SKM-1 treated with dmso at 0.1 percent for 144 hours (cell line): Measurements from ENCODE around the gene TMEM8B.

Source experiments
- DNase-seq: peaks from one replicate; lab custom pipeline; 2025; ENCODE audit not compliant: unreplicated experiment; lab: John Stamatoyannopoulos, UW

The TMEM8B gene, protein sequence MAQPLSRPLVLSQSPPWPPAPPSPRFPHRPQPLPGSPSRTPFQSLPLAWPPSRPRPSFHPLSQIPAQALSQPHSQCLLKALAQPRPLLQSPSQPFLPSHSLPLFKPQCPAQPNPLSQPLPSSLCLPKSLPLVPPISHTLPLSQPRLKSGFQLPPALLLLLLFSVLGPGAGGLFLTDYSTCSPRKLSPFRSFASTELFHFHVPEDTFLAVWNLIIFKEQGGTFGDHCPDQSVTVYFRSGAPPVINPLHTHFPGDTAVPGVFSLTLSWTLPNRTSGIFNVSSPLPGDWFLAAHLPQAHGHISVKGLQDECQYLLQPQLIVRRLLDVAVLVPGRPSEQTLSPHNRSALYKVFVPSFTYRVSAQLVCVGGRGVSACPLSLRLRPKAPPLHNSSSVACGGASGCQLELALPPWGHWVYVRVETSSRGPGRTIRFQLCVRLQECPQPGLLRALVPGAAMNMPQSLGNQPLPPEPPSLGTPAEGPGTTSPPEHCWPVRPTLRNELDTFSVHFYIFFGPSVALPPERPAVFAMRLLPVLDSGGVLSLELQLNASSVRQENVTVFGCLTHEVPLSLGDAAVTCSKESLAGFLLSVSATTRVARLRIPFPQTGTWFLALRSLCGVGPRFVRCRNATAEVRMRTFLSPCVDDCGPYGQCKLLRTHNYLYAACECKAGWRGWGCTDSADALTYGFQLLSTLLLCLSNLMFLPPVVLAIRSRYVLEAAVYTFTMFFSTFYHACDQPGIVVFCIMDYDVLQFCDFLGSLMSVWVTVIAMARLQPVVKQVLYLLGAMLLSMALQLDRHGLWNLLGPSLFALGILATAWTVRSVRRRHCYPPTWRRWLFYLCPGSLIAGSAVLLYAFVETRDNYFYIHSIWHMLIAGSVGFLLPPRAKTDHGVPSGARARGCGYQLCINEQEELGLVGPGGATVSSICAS

DNA sequence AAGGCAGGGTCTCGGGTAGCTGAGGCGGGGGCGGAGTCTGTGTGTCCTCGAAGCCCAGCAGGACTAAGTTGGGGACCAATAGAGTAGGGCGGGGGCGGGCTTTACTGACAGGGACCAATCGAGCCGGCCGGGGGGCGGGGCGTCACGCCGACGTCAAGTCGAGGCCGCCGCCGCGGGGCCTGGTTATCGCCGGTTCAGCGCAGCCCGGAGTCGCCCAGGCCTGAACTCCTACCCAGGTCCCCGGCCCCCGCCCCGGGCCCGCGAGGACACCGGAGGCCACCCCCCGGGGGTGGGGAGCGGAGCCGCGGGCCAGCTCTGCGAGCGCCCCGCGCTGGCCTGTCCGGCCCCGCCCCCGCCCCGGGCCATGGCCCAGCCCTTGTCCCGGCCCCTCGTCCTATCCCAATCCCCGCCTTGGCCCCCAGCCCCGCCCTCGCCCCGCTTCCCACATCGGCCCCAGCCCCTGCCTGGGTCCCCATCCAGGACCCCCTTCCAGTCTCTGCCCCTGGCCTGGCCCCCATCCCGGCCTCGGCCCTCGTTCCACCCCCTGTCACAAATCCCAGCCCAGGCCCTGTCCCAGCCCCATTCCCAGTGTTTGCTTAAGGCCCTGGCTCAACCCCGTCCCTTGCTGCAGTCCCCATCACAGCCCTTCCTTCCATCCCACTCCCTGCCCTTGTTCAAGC is at the start of gene TMEM8B:
Gene TMEM8B (plus strand): TSS at position 145 of the 680 bp plus-strand sequence. CDS start 220 bp downstream, at position 365.
- peak; percentile 71 for DNase-seq

DNA sequence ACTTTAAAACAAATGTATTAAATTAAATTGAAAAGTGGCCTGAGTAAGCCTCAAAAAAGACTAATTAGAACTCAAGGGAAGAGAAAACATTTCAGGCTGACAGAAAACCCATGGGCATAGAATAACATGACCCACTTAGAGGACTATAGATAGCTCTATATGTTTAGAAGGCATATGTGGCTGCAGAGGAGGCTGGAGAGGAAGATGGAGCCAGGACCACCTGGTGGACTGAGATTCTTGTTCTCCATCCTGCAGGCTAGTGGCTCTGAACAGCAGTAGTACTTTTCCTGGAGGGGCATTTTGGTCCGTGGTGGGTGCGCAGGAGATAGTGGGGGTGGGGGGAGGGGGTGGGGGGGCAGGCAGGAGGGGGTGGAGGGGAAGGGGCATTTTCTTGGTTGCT is 48.0 kb upstream of the TMEM8B start:
- no peak for DNase-seq

DNA sequence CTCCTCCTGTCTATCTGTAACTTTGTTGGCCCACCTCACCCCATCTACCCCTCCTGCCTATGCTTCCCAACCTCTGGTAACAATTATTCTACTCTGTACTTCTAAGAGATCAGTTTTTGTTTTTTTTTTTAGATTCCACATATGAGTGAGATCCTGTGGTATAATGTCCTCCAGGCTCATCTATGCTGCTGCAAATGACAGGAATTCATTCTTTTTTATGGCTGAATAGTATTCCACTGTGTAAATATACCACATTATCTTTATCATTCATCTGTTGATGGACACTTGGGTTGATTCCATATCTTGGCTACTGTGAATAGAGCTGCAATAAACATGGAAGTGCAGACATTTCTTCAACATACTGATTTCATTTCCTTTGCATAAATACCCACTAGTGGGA is 45.6 kb upstream of the TMEM8B start:
- DNase-seq, result no peak

DNA sequence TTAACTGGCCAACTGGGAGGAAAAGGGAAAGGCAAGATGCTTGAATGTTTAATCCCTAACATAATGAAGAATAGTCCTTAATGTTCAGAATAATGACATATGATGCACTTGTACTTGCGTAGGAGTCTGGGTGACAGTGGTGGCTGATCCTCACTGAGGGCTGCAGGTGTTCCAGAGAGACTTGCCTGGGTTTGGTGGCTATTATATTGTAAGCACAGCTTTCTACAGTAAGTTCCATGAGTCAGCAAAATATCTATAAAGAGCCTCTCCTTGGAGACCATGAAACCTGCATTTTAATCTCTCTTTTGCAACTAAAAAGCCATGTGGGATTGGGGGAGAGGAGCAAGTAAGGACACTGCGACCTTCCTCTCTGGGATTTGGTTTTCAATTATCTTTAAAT is 39.5 kb upstream of the TMEM8B start:
- no peak for DNase-seq

DNA sequence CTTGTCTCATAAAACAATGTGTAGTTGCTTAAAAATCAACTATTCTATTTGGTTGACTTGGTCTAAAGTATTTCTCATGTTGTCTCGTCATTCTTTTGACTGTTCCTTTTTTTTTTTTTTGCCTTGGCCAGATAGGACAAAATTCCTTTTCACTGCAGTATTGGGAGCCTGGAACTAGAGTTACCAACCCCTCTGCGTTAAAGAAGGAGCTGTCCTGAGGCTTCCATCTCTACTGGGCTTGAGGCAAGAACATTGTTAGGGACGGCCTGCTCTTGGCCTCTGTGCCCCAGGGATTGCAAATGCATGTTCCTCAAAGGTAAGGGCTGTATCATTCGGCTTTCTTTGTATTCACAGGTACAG is 39.0 kb upstream of the TMEM8B start:
- no peak for DNase-seq

DNA sequence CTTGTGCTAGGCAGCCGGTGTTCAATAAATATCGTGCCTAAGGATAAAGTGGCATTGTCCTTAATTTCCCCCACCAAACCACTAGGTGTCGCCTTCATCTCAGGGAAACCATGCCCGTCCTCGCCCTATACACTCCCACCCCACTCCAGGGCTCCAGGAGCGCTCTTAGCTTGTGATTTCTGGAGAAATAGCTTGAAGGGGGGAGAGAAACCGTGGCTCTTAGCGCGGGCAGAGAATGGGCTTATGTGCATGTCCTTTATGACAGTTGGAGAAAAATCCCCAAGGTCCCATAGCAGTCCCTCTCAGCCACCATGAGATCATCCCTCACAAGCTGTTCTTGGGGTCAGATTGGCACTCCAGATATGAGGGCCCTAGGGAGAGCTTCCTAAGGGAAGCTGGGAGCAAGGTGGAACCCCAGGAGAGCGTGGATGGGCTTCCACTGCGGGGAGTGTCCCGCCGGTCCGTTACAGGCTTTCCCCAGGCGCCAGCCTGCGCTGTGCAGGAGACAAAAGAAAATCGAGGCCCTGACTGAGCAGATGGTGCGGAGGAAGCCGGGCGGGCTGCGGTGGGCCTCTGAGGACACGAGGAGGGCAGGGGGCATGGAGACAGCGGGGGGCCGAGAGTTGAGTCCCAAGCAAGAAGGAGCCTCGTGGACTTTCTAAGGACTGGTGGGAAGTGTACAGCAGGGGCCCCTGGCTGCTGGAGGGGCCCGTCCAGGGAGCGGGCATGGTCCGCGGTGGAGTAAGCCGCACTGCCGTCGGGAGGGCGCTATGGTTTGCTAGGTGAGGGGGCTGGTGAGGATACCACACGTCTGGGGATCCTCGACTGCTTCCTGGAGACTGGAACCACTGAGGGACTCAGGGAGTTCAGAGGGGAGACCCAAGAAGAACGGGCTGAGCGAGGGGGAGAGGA is 38.4 kb upstream of the TMEM8B start:
- DNase-seq, result peak; percentile 45

DNA sequence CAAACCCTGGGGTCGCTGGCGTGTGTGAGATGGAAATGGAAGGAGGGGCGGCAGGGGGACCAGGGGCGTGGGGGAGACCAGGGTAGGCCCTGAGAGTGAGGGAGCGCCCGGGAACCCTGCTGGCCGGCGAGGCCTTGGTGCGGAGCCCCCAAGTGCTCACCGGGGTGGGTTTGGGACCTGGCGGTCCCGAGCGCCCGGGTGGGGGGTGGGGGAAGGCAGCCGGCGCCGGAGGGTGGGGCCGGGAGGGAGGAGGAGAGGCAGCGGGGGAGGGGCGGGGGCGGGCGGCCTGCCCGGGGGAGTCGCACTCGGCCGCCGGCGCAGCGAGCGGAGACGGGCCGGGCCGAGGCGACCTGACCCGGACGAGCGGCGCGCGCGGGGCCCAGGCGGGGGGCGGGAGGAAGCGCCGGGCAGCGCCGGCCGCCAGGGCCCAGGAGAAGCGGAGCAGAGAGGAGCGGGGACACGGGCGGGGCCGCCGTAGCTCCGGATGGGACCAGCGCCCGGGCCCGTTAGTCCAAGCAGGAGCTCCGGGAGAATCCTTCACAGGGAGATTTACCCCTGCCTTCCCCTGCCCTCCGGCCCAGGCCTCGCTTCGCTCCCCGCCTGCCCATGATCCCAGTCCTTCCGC is 37.6 kb upstream of the TMEM8B start, which contains the start of gene NPR2:
Gene NPR2 (plus strand): TSS at position 295 of the 625 bp plus-strand sequence. CDS start 818 bp downstream, outside the sequence.
- no peak for DNase-seq

DNA sequence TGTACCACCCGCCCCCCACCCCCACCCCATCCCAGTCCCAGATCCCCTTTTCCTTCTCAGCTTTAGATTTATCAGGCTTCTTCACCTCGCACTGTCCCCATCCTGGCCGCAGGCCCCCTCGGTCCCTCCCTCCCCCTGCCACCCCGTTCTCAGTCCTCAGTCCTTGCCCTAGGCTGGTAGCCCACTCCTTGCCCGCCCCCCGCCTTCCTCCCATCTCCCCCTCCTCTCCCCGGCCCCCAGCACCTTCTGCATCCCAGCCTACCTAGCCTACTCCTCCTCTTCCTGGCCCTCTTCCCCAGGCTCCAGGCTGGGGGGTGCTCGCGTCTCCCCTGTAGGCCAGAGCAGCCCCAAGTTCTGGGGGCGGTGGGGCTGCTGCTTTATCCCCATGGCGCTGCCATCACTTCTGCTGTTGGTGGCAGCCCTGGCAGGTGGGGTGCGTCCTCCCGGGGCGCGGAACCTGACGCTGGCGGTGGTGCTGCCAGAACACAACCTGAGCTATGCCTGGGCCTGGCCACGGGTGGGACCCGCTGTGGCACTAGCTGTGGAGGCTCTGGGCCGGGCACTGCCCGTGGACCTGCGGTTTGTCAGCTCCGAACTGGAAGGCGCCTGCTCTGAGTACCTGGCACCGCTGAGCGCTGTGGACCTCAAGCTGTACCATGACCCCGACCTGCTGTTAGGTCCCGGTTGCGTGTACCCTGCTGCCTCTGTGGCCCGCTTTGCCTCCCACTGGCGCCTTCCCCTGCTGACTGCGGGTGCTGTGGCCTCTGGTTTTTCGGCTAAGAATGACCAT is 36.8 kb upstream of the TMEM8B start:
- no peak for DNase-seq

DNA sequence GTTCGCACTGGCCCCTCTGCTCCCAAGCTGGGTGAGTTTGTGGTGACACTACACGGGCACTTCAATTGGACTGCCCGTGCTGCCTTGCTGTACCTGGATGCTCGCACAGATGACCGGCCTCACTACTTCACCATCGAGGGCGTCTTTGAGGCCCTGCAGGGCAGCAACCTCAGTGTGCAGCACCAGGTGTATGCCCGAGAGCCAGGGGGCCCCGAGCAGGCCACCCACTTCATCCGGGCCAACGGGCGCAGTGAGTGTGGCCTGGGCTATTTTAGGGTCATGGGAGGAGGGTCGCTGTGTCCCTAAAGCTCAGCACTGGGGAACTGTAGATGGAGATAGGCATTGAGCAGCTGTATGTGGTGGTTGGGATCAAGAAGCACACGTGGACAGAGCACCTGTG is 36.2 kb upstream of the TMEM8B start:
- no peak for DNase-seq

DNA sequence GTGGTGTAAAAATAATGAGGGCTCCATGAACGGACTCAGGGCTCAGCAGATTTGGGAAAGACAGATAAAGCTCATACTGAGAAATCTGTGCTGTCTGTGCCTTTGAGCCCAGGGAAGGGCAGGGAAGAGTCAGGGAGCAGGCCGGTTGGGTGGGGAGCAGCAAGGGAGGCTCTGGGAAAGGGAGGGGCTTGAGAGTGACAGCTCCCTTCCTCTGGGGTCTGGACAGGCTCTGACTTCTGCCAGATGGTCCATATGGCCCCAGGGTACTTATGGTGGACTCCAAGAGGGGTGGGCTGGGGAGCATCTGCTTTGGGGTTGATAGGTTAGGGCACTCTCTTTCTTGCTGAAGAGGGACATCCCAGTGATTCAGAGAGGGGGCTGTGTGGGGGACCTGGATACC is 35.6 kb upstream of the TMEM8B start:
- DNase-seq, result no peak

DNA sequence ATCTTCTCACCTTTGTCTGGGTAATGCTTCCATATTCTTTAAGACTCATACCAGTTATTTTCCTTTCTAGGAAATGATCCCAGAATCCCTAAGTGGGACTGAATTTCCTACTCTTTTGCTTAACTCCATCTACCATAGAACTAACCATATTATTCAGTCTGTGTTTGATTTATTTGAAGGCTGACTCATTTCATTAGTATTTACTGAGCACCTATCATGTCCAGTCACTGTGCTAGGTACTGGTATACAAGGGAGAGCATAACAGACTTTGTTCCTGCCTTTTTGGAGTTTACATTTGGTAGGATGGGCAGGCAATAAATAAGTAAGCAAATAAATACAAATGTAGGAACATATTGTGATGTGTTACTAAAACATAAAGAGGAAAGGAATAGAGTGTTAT is 33.3 kb upstream of the TMEM8B start:
- DNase-seq, result no peak

DNA sequence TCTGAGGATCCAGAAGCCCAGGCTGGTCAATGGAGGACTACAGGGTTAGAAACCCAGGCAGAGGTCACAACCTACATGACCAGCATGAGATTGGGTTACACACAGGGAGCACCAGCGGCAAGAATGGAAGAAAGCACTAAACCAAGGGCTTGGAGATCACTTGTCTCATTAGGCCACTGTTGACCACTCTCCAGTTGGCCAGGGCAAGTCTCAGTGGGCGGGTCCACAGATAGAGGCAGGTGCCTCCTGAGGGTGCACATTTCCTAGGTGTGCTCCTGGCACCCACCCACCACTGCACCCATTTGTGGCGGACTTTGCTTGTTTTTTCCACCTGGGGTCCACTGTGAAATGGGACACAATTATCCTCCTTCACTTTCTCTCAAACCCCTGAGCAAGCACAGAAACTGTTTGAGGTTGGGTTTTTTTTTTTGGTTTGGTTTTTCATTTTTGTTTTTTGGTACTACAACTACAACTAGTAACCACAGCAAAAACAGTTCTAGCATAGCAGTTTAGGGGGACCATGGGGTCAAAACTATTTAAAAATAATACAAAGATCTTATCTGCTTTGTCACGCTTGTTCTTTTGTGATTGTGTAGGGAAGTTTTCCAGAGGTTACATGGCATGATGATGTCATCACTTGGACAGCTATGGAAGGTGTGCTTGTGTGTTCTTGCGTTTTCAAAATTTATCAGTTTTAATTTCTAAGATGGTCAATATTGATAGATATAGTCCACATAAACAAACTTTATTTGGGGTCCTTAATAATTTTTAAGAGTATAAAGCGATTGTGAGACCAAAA is 31.5 kb upstream of the TMEM8B start:
- no peak for DNase-seq

DNA sequence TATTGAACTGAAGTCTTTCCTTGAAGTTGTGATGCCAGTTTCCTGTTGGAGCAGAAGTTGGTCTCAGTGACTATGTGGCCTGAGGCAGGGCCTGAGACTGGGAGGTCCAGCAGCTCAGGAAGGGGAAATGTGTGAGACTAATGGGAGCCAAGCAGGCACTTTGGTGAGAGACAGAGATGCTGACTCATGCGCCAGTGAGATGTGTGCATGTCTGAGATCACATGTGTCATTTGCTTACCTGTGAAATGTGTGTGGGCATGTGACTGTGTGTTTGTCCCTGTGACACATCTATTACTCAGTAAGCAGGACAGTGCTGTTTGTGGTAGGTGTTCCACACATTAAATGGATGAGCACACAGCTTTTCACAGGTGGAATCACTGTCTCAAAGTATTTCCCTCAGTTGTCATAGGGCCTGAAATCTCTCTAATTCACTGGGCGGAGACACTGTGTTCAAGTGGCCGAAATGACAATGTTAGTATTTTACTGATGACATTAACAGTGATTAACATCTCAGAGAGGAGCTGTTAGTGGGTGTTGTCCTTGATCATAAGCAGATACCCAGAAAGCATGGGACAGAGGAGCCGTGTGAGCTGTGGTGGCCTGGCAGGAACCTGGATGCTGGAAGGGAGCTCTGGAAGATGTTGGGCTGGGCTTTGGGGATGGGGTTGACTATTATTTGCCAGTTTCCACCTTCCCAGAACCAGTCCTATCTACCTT is 30.2 kb upstream of the TMEM8B start:
- no peak for DNase-seq

DNA sequence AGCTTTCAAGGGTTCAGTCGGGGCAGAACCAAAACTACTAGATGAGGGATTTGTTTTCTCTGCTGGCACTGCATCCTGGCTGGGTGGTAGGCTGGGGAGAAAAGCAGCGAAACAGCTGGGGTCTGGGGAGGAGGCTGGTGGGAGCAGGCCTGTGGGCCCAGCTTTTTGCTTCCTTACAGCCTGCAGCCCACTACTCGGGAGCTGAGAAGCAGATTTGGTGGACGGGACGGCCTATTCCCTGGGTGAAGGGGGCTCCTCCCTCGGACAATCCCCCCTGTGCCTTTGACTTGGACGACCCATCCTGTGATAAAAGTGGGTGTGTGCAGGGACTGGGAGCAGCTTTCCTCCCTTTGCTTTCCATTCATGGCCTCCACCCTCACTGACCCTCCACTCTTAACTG is 28.5 kb upstream of the TMEM8B start:
- no peak for DNase-seq

DNA sequence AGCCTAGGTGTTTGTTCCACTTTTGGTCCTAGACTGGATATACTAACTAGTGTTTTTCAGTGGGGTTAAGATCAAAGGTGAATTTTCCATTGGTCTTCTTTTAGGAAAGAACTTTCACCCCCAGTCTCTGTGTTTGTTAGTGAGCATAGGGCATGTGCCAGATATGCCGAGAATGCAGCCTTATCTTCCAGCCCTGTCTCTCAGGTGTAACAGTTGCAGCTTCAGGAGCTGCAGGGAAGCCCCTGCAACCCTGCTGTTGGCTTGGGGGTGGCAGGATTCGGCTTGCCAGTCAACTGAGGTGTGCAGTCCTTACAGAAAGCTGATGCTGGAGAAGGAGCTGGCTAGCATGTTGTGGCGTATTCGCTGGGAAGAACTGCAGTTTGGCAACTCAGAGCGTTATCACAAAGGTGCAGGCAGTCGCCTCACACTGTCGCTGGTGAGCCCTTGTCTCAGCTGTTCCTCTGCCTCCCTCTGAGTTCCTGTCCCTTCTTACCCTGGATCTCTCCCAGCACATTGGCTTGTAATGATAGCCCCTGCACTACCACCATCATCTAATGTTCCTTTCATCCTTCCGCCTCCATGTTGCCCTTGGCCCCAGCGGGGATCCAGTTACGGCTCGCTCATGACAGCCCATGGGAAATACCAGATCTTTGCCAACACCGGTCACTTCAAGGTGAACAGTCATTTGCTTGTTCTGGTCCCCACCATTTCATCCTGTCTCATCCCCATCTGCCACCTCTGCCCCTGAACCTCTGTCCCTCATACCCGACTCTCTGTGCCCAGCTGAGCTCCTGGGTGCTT is 27.5 kb upstream of the TMEM8B start:
- DNase-seq, result no peak

DNA sequence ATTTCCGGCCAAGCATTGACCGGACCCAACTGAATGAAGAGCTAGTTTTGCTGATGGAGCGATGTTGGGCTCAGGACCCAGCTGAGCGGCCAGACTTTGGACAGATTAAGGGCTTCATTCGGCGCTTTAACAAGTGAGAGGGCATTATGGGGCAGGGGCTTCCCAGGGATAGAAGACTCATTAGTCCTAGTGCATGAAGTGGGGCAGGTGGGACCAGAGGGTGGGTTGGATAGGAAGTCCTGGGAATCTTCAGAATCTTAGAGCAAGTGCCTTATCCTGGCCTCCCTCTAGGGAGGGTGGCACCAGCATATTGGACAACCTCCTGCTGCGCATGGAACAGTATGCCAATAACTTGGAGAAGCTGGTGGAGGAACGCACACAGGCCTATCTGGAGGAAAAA is 22.9 kb upstream of the TMEM8B start:
- DNase-seq, result no peak

DNA sequence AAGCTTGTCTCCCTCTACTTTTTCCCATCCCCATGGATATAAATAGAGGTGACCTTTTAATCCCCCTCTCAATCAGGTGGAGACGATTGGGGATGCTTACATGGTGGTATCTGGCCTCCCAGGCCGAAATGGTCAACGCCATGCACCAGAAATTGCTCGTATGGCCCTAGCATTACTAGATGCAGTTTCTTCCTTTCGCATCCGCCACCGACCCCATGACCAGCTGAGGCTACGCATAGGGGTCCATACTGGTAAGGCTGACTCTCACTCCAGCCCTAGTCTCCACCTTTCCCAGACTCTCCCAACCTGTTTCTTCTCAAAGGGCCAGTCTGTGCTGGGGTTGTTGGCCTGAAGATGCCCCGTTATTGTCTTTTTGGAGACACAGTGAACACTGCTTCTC is 20.6 kb upstream of the TMEM8B start:
- no peak for DNase-seq
